Activated T-cell treated with anti-CD3 and anti-CD28 coated beads for 1 hour (primary cell): ENCODE data around the gene ARHGAP31.

ENCODE experiments used
- DNase-seq: peaks from one replicate; pipeline ENCODE4 v3.0.0-alpha.2; 2020; ENCODE audit warnings: low read depth

ARHGAP31 gene

GRCh38 chr3:119382134-119382533 lies 88.0 kb downstream of the ARHGAP31 start:
- DNase-seq, result no peak

- no peak for DNase-seq
These were observed 94.4 kb downstream of the ARHGAP31 start for GRCh38 chr3:119388577-119388976.

- DNase-seq, result no peak
These were observed 101.8 kb downstream of the ARHGAP31 start for GRCh38 chr3:119395923-119396358.

GRCh38 chr3:119396870-119397269 lies 102.7 kb downstream of the ARHGAP31 start:
- no peak for DNase-seq

- no peak for DNase-seq
These were observed 106.3 kb downstream of the ARHGAP31 start for GRCh38 chr3:119400466-119400865.

- no peak for DNase-seq
These were observed 106.9 kb downstream of the ARHGAP31 start for GRCh38 chr3:119401069-119401468.

GRCh38 chr3:119401503-119402440 lies 107.6 kb downstream of the ARHGAP31 start:
- DNase-seq, result no peak

- DNase-seq, result no peak
These were observed 108.6 kb downstream of the ARHGAP31 start for GRCh38 chr3:119402791-119403190.

- DNase-seq, result no peak
These were observed 109.0 kb downstream of the ARHGAP31 start for GRCh38 chr3:119403201-119403600.

GRCh38 chr3:119405315-119405714 lies 111.1 kb downstream of the ARHGAP31 start:
- DNase-seq, result no peak

- no peak for DNase-seq
These were observed 114.2 kb downstream of the ARHGAP31 start for GRCh38 chr3:119408243-119408950.

- DNase-seq, result no peak
These were observed 115.7 kb downstream of the ARHGAP31 start for GRCh38 chr3:119409844-119410243.

GRCh38 chr3:119413603-119414280 lies 119.6 kb downstream of the ARHGAP31 start:
- DNase-seq, result no peak

- no peak for DNase-seq
These were observed 122.7 kb downstream of the ARHGAP31 start for GRCh38 chr3:119416873-119417272.

GRCh38 chr3:119417771-119418512 lies 123.8 kb downstream of the ARHGAP31 start:
- no peak for DNase-seq

GRCh38 chr3:119418641-119419040 lies 124.5 kb downstream of the ARHGAP31 start:
- DNase-seq, result no peak

GRCh38 chr3:119420196-119420595 lies 126.0 kb downstream of the ARHGAP31 start:
- no peak for DNase-seq

- DNase-seq, result no peak
These were observed 133.5 kb downstream of the ARHGAP31 start for GRCh38 chr3:119427669-119428068.

GRCh38 chr3:119428538-119428937 lies 134.4 kb downstream of the ARHGAP31 start:
- DNase-seq, result no peak

GRCh38 chr3:119433613-119434325 lies 139.6 kb downstream of the ARHGAP31 start:
- no peak for DNase-seq

GRCh38 chr3:119434703-119435102 lies 140.5 kb downstream of the ARHGAP31 start:
- no peak for DNase-seq
